SK-N-SH treated with all-trans-retinoic acid at 6 μM for 48 hours (cell line): ENCODE results near the gene SLC26A8.
"Not testable (repeated sequence)": the region's sequence is repeated elsewhere in the genome, so short reads cannot be mapped to it uniquely, and the experiment has no call there.

Source experiments
- ARNTL ChIP-seq: fragments of 450-650 bp; formaldehyde crosslinking; IDR thresholded peaks from 2 replicates; pipeline ENCODE4 v1.5.0; 2020; ENCODE audit warnings: low read depth, mild to moderate bottlenecking, moderate library complexity, borderline replicate concordance
- CSDC2 ChIP-seq: fragments of 250-450 bp; sonication (Bioruptor Pico); IDR thresholded peaks from 2 replicates; pipeline ENCODE4 v1.5.0; 2020; ENCODE audit warnings: mild to moderate bottlenecking, moderate library complexity
- GLIS3 ChIP-seq: fragments of 250-450 bp; sonication (Bioruptor Pico); IDR thresholded peaks from 2 replicates; pipeline ENCODE4 v1.5.0; 2020; ENCODE audit warnings: mild to moderate bottlenecking, moderate library complexity
- SNAI2 ChIP-seq: fragments of 250-450 bp; sonication (Bioruptor Pico); IDR thresholded peaks from 2 replicates; pipeline ENCODE4 v1.5.0; 2020; ENCODE audit warnings: mild to moderate bottlenecking, moderate library complexity
- TOX ChIP-seq: fragments of 250-450 bp; sonication (Bioruptor Pico); IDR thresholded peaks from 2 replicates; pipeline ENCODE4 v1.8.0; 2021; ENCODE audit warnings: mild to moderate bottlenecking, moderate library complexity, borderline replicate concordance
- TSHZ2 ChIP-seq: fragments of 250-450 bp; sonication (Bioruptor Pico); IDR thresholded peaks from 2 replicates; pipeline ENCODE4 v1.5.0; 2020; ENCODE audit warnings: mild to moderate bottlenecking, moderate library complexity
- ZC3H10 ChIP-seq: fragments of 250-450 bp; sonication (Bioruptor Pico); IDR thresholded peaks from 2 replicates; pipeline ENCODE4 v1.5.1; 2021; ENCODE audit warnings: mild to moderate bottlenecking, moderate library complexity
- ZFP3 ChIP-seq: fragments of 250-450 bp; sonication (Bioruptor Pico); IDR thresholded peaks from 2 replicates; pipeline ENCODE4 v1.5.0; 2020; ENCODE audit warnings: mild to moderate bottlenecking, moderate library complexity
- ZFP30 ChIP-seq: fragments of 450-650 bp; formaldehyde crosslinking; IDR thresholded peaks from 2 replicates; pipeline ENCODE4 v1.5.0; 2022; ENCODE audit warnings: mild to moderate bottlenecking, moderate library complexity
- ZNF8 ChIP-seq: fragments of 450-650 bp; formaldehyde crosslinking; IDR thresholded peaks from 2 replicates; pipeline ENCODE4 v1.5.0; 2020; ENCODE audit warnings: mild to moderate bottlenecking, moderate library complexity
- TF ChIP-seq, protein P1 (sequence below): fragments of 250-450 bp; sonication (Bioruptor Pico); IDR thresholded peaks from 2 replicates; pipeline ENCODE4 v1.8.0; 2021; ENCODE audit warnings: low read depth, mild to moderate bottlenecking, moderate library complexity, borderline replicate concordance
- TF ChIP-seq, protein P2 (sequence below): fragments of 250-450 bp; sonication (Bioruptor Pico); IDR thresholded peaks from 2 replicates; pipeline ENCODE4 v1.8.0; 2020; ENCODE audit warnings: mild to moderate bottlenecking, moderate library complexity, borderline replicate concordance
- TF ChIP-seq, protein P3 (sequence below): fragments of 250-450 bp; sonication (Bioruptor Pico); IDR thresholded peaks from 2 replicates; pipeline ENCODE4 v1.5.1; 2021; ENCODE audit warnings: mild to moderate bottlenecking, moderate library complexity

- TF ChIP-seq ZNF8, ZFP30, ZFP3, CSDC2, GLIS3, TSHZ2, SNAI2, ARNTL, ZC3H10, TOX (CRISPR knock-in tag): not testable (repeated sequence)
- TF ChIP-seq, protein P1, sequence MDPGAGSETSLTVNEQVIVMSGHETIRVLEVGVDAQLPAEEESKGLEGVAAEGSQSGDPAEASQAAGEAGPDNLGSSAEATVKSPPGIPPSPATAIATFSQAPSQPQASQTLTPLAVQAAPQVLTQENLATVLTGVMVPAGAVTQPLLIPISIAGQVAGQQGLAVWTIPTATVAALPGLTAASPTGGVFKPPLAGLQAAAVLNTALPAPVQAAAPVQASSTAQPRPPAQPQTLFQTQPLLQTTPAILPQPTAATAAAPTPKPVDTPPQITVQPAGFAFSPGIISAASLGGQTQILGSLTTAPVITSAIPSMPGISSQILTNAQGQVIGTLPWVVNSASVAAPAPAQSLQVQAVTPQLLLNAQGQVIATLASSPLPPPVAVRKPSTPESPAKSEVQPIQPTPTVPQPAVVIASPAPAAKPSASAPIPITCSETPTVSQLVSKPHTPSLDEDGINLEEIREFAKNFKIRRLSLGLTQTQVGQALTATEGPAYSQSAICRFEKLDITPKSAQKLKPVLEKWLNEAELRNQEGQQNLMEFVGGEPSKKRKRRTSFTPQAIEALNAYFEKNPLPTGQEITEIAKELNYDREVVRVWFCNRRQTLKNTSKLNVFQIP (CRISPR knock-in tag): not testable (repeated sequence)
- TF ChIP-seq, protein P2, sequence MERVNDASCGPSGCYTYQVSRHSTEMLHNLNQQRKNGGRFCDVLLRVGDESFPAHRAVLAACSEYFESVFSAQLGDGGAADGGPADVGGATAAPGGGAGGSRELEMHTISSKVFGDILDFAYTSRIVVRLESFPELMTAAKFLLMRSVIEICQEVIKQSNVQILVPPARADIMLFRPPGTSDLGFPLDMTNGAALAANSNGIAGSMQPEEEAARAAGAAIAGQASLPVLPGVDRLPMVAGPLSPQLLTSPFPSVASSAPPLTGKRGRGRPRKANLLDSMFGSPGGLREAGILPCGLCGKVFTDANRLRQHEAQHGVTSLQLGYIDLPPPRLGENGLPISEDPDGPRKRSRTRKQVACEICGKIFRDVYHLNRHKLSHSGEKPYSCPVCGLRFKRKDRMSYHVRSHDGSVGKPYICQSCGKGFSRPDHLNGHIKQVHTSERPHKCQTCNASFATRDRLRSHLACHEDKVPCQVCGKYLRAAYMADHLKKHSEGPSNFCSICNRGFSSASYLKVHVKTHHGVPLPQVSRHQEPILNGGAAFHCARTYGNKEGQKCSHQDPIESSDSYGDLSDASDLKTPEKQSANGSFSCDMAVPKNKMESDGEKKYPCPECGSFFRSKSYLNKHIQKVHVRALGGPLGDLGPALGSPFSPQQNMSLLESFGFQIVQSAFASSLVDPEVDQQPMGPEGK: not testable (repeated sequence)
- TF ChIP-seq, protein P3, sequence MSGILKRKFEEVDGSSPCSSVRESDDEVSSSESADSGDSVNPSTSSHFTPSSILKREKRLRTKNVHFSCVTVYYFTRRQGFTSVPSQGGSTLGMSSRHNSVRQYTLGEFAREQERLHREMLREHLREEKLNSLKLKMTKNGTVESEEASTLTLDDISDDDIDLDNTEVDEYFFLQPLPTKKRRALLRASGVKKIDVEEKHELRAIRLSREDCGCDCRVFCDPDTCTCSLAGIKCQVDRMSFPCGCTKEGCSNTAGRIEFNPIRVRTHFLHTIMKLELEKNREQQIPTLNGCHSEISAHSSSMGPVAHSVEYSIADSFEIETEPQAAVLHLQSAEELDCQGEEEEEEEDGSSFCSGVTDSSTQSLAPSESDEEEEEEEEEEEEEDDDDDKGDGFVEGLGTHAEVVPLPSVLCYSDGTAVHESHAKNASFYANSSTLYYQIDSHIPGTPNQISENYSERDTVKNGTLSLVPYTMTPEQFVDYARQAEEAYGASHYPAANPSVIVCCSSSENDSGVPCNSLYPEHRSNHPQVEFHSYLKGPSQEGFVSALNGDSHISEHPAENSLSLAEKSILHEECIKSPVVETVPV (CRISPR knock-in tag): not testable (repeated sequence)
These were observed 85.2 kb downstream of the SLC26A8 start for GRCh38 chr6:35939259-35939658.
